GM06990 (cell line): ENCODE data around the gene TCHH.

Experiments used
- DNase-seq: peaks from one replicate; pipeline ENCODE4 v3.0.0-alpha.2; 2011; ENCODE audit not compliant: insufficient read length; ENCODE audit errors: extremely low read depth
- H3K27me3 ChIP-seq: replicated peaks from 2 replicates; pipeline ENCODE4 v1.6.0; 2011; ENCODE audit warnings: low read length; ENCODE audit not compliant: control insufficient read depth, insufficient read depth
- H3K36me3 ChIP-seq: 2 replicates; pipeline ENCODE4 v1.5.1; 2011; ENCODE audit warnings: low read length; ENCODE audit not compliant: control insufficient read depth, insufficient read depth
- H3K4me3 ChIP-seq: replicated peaks from 2 replicates; pipeline ENCODE4 v1.5.1; 2011; ENCODE audit warnings: low read depth, mild to moderate bottlenecking, control low read depth, low read length
- TF ChIP-seq, protein P1 (sequence below): IDR thresholded peaks from 2 replicates; pipeline ENCODE4 v1.5.1; 2011; ENCODE audit warnings: low read length, control low read depth, mild to moderate bottlenecking, inconsistent platforms; ENCODE audit not compliant: insufficient read depth, poor library complexity, severe bottlenecking

The TCHH gene

DNA sequence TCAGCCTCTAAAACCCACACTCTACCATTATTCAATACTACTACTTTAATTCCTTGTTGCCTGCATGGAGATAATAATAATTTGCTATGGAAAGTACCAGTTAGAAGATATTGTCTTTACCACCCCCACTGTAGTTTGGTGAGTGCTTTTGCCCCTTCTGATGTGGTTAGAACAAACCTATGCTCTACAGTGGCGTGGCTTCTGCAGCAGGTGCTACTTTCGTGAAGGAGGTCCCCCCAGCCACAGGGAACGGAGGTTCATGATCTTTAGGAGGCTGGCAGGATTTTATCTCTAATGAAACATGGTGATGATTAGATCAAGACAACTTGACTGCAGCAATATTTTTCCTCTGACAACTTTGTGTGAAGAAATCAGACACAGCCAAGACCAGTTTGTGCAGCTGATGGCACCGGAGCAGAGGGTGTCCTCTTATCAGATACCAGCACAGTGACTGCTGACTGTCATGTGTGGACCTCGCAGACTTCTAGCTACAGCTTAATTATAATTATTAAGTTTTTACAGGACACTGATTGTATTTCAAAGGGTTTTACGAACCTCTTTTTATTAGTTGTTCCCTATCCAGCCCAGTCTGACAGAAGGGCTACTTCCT is 10.7 kb upstream of the TCHH start:
- H3K36me3 ChIP-seq, result no peaks in the 10 kb centered on the region
- TF ChIP-seq, protein P1, sequence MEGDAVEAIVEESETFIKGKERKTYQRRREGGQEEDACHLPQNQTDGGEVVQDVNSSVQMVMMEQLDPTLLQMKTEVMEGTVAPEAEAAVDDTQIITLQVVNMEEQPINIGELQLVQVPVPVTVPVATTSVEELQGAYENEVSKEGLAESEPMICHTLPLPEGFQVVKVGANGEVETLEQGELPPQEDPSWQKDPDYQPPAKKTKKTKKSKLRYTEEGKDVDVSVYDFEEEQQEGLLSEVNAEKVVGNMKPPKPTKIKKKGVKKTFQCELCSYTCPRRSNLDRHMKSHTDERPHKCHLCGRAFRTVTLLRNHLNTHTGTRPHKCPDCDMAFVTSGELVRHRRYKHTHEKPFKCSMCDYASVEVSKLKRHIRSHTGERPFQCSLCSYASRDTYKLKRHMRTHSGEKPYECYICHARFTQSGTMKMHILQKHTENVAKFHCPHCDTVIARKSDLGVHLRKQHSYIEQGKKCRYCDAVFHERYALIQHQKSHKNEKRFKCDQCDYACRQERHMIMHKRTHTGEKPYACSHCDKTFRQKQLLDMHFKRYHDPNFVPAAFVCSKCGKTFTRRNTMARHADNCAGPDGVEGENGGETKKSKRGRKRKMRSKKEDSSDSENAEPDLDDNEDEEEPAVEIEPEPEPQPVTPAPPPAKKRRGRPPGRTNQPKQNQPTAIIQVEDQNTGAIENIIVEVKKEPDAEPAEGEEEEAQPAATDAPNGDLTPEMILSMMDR, result no peak
- no peak overlapping the region for H3K4me3 ChIP-seq
- H3K27me3 ChIP-seq, result peaks cover 3% of the 10 kb centered on the region
- no peak for DNase-seq

DNA sequence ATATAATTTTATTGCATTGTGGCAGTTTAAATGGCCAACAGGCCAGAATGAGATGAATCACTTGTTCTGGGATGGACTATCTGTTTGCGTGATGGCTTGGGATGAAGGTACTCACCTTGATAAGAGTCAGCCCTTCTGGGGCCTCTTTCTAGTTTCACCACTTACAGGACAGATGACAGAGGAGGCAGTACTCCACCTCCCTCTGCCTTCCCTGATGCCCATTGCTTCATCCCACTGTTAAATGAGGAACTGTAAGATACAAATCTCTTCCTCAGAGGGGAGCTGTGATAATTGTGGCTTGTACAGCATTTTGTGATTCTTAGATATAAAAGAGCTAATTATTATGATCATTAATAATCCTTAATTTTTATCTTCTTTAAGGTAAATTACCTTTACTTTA is 3.7 kb upstream of the TCHH start:
- Histone ChIP-seq H3K27me3 (no peaks in the 10 kb centered on the region; the same call in 1 of the 2 replicates), H3K4me3 (no peak overlapping the region), H3K36me3 (no peaks in the 10 kb centered on the region)
- TF ChIP-seq, protein P1, result no peak
- DNase-seq, result no peak

DNA sequence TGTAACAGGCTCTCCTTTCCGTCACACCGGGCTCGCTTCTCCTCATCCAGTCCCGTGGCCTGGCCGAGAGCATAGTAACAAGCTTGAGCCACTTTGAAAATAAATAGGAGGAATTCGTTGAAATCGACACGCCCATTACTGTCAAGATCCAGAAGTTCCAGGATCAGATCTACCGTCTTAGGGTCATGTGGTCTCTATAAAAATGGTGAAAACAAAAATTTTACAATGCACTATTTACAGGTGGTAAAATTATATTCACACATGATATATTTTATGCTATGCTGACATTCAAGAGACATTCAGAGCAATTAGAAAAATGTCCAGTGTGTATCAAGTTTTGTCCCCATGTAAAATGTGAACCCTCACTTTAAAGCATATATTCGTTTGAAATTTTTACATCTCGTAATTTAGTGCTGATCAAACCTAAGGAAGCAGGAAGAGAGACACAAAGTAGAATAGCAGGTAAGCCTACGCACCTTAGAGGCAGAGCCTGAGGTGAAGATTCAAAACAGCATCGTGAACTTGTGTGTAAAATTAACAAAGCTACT is 2.3 kb downstream of the TCHH start:
- no peak overlapping the region for H3K4me3 ChIP-seq
- DNase-seq, result no peak
- H3K27me3 ChIP-seq, result no peaks in the 10 kb centered on the region; the same call in none of the 2 replicates
- H3K36me3 ChIP-seq, result no peaks in the 10 kb centered on the region
- TF ChIP-seq, protein P1, result no peak

DNA sequence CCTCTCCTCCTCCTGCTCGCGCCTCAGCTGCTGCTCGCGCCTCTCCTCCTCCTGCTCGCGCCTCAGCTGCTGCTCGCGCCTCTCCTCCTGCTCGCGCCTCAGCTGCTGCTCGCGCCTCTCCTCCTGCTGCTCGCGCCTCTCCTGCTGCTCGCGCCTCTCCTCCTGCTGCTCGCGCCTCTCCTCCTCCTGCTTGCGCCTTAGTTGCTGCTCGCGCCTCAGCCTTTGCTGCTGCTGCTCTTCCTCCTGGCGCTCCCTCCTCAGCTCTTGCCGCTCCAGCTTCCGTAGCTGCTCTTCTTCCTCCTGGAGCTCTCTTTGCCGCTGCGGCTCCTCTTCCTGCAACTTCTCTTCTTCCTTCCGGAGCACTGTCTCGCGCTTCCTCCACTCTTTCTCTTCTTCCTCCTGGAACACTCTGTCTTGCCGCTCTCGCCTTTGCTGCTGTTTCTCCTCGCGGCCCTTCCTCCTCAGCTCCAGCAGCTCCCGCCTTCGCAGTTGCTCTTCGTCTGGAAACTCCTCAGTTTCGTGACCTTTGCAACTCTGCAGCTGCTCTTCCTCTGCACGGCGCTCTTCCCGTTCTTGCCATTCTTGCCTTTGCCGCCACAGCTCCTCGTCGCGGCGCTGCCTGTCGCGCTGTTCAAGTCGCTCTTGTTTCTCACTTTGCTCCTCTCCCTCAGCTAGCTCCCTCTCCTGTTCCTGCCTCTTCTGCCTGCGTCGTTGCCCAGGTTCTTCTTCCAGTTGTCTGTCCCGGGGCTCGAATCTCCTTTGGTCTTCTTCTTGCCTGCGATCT is 3.0 kb downstream of the TCHH start:
- Histone ChIP-seq H3K27me3 (no peaks in the 10 kb centered on the region; the same call in none of the 2 replicates), H3K36me3 (no peaks in the 10 kb centered on the region), H3K4me3 (peak overlapping the region; percentile 30)
- TF ChIP-seq, protein P1, result no peak
- peak; percentile 17 for DNase-seq

DNA sequence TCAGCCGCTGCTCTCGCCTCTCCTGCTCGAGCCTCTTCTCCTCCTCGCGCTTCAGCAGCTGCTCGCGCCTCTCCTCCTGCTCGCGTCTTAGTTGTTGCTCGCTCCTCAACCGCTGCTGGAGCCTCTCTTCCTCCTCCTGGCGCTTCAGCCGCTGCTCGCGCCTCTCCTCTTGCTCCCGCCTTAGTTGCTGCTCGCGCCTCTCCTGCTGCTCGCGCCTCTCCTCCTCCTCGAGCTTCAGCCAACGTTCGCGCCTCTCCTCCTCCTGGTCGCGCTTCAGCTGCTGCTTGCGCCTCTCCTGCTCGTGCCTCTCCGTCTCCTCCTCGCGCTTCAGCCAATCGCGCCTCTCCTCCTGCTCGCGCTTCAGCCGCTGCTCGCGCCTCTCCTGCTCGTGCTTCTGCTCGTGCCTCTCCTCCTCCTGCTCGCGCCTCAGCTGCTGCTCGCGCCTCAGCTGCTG is 3.7 kb downstream of the TCHH start:
- TF ChIP-seq, protein P1, result no peak
- H3K4me3 ChIP-seq, result peak overlapping the region; percentile 38
- H3K27me3 ChIP-seq, result no peaks in the 10 kb centered on the region; the same call in none of the 2 replicates
- no peaks in the 10 kb centered on the region for H3K36me3 ChIP-seq
- DNase-seq, result peak; percentile 64
